ENCODE data around the gene NCK2. TPM values are rescaled to one million over a fixed set of nuclear protein-coding genes. Genes with fewer than 3 reads are reported as not detected.

NCK2 gene
- total and polyA plus RNA-seq, 2 of the 13 experiments (the other 11 are each of a cell fraction or from before 2014, with no cell fraction given) = 14.8 to 23.5 TPM

DNA sequence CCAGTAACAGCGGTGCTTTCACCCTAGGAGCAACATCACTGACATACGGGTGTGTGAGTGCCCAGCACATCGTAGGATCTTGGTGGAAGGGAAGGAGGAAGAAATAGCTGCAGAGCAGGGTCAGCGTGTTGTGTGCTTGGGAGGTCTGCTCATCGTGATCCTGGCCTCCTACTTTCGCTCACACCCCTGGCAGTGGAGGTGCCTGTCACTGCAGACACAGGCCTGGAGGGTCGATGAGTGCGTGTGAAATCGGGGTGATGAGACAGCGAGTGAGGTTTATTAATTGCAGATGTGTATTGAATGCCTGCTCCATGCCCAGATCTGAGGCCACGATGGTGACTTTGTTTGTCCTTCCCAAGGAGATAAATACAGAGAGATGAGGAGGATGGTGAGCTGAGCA is 126.1 kb downstream of the NCK2 start (continued):
- no peak for TF ChIP-seq ZNF460 (CRISPR knock-in tag; IDR thresholded peaks at IDR 0.05; ENCODE audit: borderline replicate concordance)

DNA sequence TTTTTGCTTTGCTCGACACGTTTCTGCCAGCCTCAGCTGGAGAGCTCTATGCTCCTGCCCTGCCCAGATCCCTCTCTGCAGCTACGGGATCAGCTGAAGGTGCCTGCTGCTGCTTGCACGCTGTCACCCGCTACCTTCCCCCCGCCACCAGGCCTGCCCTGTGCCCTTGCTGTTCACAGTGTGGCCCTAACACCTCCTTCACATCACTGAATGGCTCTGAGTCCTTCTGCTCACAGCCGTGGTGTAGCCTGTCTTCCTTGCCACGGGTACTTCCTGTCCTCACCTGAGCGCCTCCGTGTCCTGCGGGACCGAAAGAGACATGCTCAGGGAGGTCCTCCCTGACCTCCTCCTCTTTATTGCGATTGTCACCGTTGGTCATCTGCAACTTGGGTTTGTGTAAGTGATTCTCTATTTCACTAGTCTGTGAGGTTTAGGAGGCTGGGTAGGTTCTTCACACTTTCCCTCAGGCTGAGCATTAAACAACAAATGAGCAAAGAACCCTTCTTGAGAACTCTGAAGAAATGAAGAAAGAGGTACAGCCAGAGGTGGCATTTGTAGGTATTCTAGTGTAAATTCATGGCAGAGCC is 127.5 kb downstream of the NCK2 start:
- H3K27me3 ChIP-seq (ENCODE audit: control insufficient read depth in 1 of 2, insufficient read depth in 2 of 2, low read length in 2 of 2) = no peaks in the 10 kb centered on the region
- H3K27ac ChIP-seq (ENCODE audit: extremely low read length, insufficient read depth, low read length) = no peak overlapping the region
- 96% methylated on average over 14 of the region's 14 CpGs for WGBS (ENCODE audit: low lambda C conversion rate)
- H2AFZ ChIP-seq (ENCODE audit: low read length) = no peak overlapping the region
- FAIRE-seq (no peak), ATAC-seq (no peak; the same call in 2 of the 3 replicates), DNase-seq (ENCODE audit: low spot score) (no peak)
- POLR2A ChIA-PET = no interaction called here
- no TSS peak for BruUV-seq (replicated peaks)
- intact Hi-C loops (cut with micrococcal nuclease; ENCODE audit: unreplicated experiment) = loop anchor here (1.0 kb wide), 1 partner anchor 29 kb away; no protein-coding TSS in a partner anchor
- CTCF ChIA-PET (ENCODE audit: low intra/inter-chr PET ratio, low total read pairs) = no interaction called here
- no peak overlapping the region for H3K9ac ChIP-seq (ENCODE audit: insufficient read depth, low read depth, low read length)
- in situ Hi-C loops (cut with HindIII; ENCODE audit: extremely low pct_ligation_motif_present, low pct_unique_long_range_greater_than_20kb) = no loop called here
- no peak overlapping the region for H3K4me3 ChIP-seq (replicated peaks in 1 of 3; ENCODE audit: insufficient read depth in 1 of 3, low read depth in 2 of 3, low read length in 3 of 3)
- TF ChIP-seq, protein P1, sequence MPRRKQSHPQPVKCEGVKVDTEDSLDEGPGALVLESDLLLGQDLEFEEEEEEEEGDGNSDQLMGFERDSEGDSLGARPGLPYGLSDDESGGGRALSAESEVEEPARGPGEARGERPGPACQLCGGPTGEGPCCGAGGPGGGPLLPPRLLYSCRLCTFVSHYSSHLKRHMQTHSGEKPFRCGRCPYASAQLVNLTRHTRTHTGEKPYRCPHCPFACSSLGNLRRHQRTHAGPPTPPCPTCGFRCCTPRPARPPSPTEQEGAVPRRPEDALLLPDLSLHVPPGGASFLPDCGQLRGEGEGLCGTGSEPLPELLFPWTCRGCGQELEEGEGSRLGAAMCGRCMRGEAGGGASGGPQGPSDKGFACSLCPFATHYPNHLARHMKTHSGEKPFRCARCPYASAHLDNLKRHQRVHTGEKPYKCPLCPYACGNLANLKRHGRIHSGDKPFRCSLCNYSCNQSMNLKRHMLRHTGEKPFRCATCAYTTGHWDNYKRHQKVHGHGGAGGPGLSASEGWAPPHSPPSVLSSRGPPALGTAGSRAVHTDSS (CRISPR knock-in tag; conservative IDR thresholded peaks at IDR 0.05) = no peak
- TF ChIP-seq ZNF674 (CRISPR knock-in tag; IDR thresholded peaks at IDR 0.05; ENCODE audit: low read depth) = no peak
- TF ChIP-seq, protein P2, sequence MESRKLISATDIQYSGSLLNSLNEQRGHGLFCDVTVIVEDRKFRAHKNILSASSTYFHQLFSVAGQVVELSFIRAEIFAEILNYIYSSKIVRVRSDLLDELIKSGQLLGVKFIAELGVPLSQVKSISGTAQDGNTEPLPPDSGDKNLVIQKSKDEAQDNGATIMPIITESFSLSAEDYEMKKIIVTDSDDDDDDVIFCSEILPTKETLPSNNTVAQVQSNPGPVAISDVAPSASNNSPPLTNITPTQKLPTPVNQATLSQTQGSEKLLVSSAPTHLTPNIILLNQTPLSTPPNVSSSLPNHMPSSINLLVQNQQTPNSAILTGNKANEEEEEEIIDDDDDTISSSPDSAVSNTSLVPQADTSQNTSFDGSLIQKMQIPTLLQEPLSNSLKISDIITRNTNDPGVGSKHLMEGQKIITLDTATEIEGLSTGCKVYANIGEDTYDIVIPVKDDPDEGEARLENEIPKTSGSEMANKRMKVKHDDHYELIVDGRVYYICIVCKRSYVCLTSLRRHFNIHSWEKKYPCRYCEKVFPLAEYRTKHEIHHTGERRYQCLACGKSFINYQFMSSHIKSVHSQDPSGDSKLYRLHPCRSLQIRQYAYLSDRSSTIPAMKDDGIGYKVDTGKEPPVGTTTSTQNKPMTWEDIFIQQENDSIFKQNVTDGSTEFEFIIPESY (CRISPR knock-in tag; IDR thresholded peaks at IDR 0.05) = 0 out of 2 replicates have a peak, but pooled peaks have one; percentile 16
- no peak for TF ChIP-seq SRSF4 (IDR thresholded peaks at IDR 0.05; ENCODE audit: low read depth, low read length, poor library complexity, severe bottlenecking)
- H4K20me1 ChIP-seq (ENCODE audit: insufficient read depth, low read length) = no peaks in the 10 kb centered on the region
- peaks cover 28% of the 10 kb centered on the region for H3K4me1 ChIP-seq (ENCODE audit: insufficient read depth, low read length)
- no peaks in the 10 kb centered on the region for H3K9me3 ChIP-seq (ENCODE audit: low read length)
- no peaks in the 10 kb centered on the region; a peak in 1 of 5 replicates for H3K36me3 ChIP-seq (replicated peaks in 1 of 2; ENCODE audit: control insufficient read depth in 1 of 2, insufficient read depth in 2 of 2, low read length in 2 of 2)
- no peak overlapping the region for H3K4me2 ChIP-seq (ENCODE audit: low read depth, low read length)
- H3K79me2 ChIP-seq (ENCODE audit: insufficient read depth, low read length) = no peaks in the 10 kb centered on the region

Data from HepG2 (cell line).